ENCODE results near the gene R3HDML.

GRCh38 chr20:44396369-44397130 lies 59.7 kb downstream of the R3HDML start:
- TF ChIP-seq CTCF (IDR thresholded peaks at IDR 0.05), result no peak
- no peak for TF ChIP-seq POLR2A (IDR thresholded peaks at IDR 0.05)
- no peak for TF ChIP-seq POLR2AphosphoS5 (IDR thresholded peaks at IDR 0.05)
- TF ChIP-seq EP300 (IDR thresholded peaks at IDR 0.05), result no peak

Data from upper lobe of left lung (tissue), 4 donors.